Keratinocyte (primary cell): Measurements from ENCODE around the gene ZFYVE28. TPM values are rescaled to one million over a fixed set of nuclear protein-coding genes. Genes with fewer than 3 reads are reported as not detected.

ENCODE experiments used
- DNase-seq: peaks from one replicate; pipeline ENCODE4 v3.0.0-alpha.2; 2011; ENCODE audit warnings: low read depth, missing footprints, low spot score
- FAIRE-seq: peaks from 2 replicates; lab custom pipeline; 2011; peaks lifted over from hg19 to GRCh38; lab: Jason Lieb, UNC
- H2AFZ ChIP-seq: 2 replicates; pipeline ENCODE4 v1.6.0; 2012; ENCODE audit warnings: low read length, control low read depth, inconsistent platforms; ENCODE audit not compliant: control insufficient read depth
- H3K27ac ChIP-seq: 2 replicates; pipeline ENCODE4 v1.5.1; 2011; ENCODE audit warnings: low read length; ENCODE audit not compliant: control insufficient read depth, insufficient read depth
- H3K27me3 ChIP-seq: 3 replicates; pipeline ENCODE4 v1.6.0; 2011; ENCODE audit warnings: low read length; ENCODE audit not compliant: control insufficient read depth, insufficient read depth; ENCODE audit errors: extremely low read depth
- H3K36me3 ChIP-seq, 2 experiments: 2 replicates in 1 of 2; 3 replicates in 1 of 2; pipeline ENCODE4 v1.5.1; 2011; ENCODE audit warnings: low read length in 2 of 2, mild to moderate bottlenecking in 1 of 2; ENCODE audit not compliant: control insufficient read depth in 2 of 2, insufficient read depth in 2 of 2; ENCODE audit errors: extremely low read depth in 1 of 2
- H3K4me1 ChIP-seq: 3 replicates; pipeline ENCODE4 v1.5.1; 2011; ENCODE audit warnings: low read length; ENCODE audit not compliant: control insufficient read depth, insufficient read depth; ENCODE audit errors: extremely low read depth
- H3K4me2 ChIP-seq: 3 replicates; pipeline ENCODE4 v1.6.0; 2011; ENCODE audit warnings: low read depth, low read length; ENCODE audit not compliant: control insufficient read depth, insufficient read depth; ENCODE audit errors: extremely low read depth
- H3K4me3 ChIP-seq, 3 experiments: fragments of 200-600 bp in 1 of 3; sonication (generic) in 1 of 3; 2 replicates in 2 of 3; 3 replicates in 1 of 3; pipeline ENCODE4 v1.5.1; 2011 to 2016; ENCODE audit warnings: low read length in 3 of 3, mild to moderate bottlenecking in 3 of 3, control low read depth in 2 of 3, inconsistent platforms in 1 of 3, low read depth in 1 of 3, mixed read lengths in 1 of 3, mixed run types in 1 of 3, moderate library complexity in 1 of 3; ENCODE audit not compliant: control insufficient read depth in 2 of 3, insufficient read depth in 2 of 3; ENCODE audit errors: extremely low read depth in 1 of 3
- H3K79me2 ChIP-seq: 2 replicates; pipeline ENCODE4 v1.6.0; 2012; ENCODE audit warnings: low read length; ENCODE audit not compliant: control insufficient read depth, insufficient read depth
- H3K9ac ChIP-seq: 3 replicates; pipeline ENCODE4 v1.6.0; 2011; ENCODE audit warnings: low read length; ENCODE audit not compliant: control insufficient read depth, insufficient read depth; ENCODE audit errors: extremely low read depth
- H3K9me1 ChIP-seq: 3 replicates; pipeline ENCODE4 v1.6.0; 2011; ENCODE audit warnings: low read length; ENCODE audit not compliant: control insufficient read depth, insufficient read depth; ENCODE audit errors: extremely low read depth
- H3K9me3 ChIP-seq: 2 replicates; pipeline ENCODE4 v1.5.1; 2012; ENCODE audit warnings: low read depth, low read length; ENCODE audit not compliant: control insufficient read depth
- H4K20me1 ChIP-seq: 3 replicates; pipeline ENCODE4 v1.6.0; 2011; ENCODE audit warnings: low read length; ENCODE audit not compliant: control insufficient read depth, insufficient read depth; ENCODE audit errors: extremely low read depth
- EZH2 ChIP-seq: IDR thresholded peaks from one replicate; pipeline ENCODE4 v1.6.1; 2012; ENCODE audit warnings: inconsistent platforms, mild to moderate bottlenecking, low read length, moderate library complexity
- dilution Hi-C: fragments of 300-500 bp; cut with MboI; formaldehyde crosslinking; loops from one replicate; pipeline ENCODE4 v1.7.0; 2020; ENCODE audit warnings: low sequenced_read_pairs; ENCODE audit not compliant: extremely low pct_ligation_motif_present
- polyA plus RNA-seq, 5 experiments: library from polyadenylated mRNA; depleted of rRNA in 3 of 5; stranded (reverse) in 3 of 5; stranded (forward) in 1 of 5; unstranded in 1 of 5; fragments of >200 nt; gene quantifications; 1 replicate in 1 of 5; 2 replicates in 3 of 5; 3 replicates in 1 of 5; pipeline versions ENCODE4 v1.2.1 to v1.2.3, GENCODE V29; 2011 to 2012; ENCODE audit warnings: missing spikeins in 2 of 5, low read depth in 1 of 5, low replicate concordance in 1 of 5
- TF ChIP-seq, protein P1 (sequence below), 3 experiments: IDR thresholded peaks in 1 of 3; conservative IDR thresholded peaks in 1 of 3; optimal IDR thresholded peaks in 1 of 3; 2 replicates in 2 of 3; 3 replicates in 1 of 3; pipeline versions ENCODE3 to v1.5.1; 2011; ENCODE audit warnings: low read length in 3 of 3, mild to moderate bottlenecking in 3 of 3, moderate library complexity in 2 of 3, control low read depth in 1 of 3, inconsistent platforms in 1 of 3; ENCODE audit not compliant: insufficient read depth in 2 of 3; ENCODE audit errors: extremely low read depth in 1 of 3

Gene ZFYVE28
- polyA plus RNA-seq, 1 donor (not counting 4 experiments of a cell fraction or from before 2014, with no cell fraction given): 0.33 TPM

GRCh38 chr4:2428496-2429213 lies 10.2 kb upstream of the ZFYVE28 start:
- H3K79me2 ChIP-seq: no peaks in the 10 kb centered on the region
- no peak overlapping the region for H2AFZ ChIP-seq
- H4K20me1 ChIP-seq: no peaks in the 10 kb centered on the region
- dilution Hi-C loops: no loop called here
- H3K4me3 ChIP-seq: no peak overlapping the region
- H3K27ac ChIP-seq: no peak overlapping the region
- H3K36me3 ChIP-seq: no peaks in the 10 kb centered on the region
- H3K9me3 ChIP-seq: no peaks in the 10 kb centered on the region
- H3K9ac ChIP-seq: no peak overlapping the region
- no peak overlapping the region for H3K4me2 ChIP-seq
- FAIRE-seq: no peak
- no peaks in the 10 kb centered on the region for H3K9me1 ChIP-seq
- no peak for DNase-seq
- no peaks in the 10 kb centered on the region for H3K4me1 ChIP-seq
- peaks cover 3% of the 10 kb centered on the region for H3K27me3 ChIP-seq
- no peak for TF ChIP-seq EZH2
- TF ChIP-seq, protein P1, sequence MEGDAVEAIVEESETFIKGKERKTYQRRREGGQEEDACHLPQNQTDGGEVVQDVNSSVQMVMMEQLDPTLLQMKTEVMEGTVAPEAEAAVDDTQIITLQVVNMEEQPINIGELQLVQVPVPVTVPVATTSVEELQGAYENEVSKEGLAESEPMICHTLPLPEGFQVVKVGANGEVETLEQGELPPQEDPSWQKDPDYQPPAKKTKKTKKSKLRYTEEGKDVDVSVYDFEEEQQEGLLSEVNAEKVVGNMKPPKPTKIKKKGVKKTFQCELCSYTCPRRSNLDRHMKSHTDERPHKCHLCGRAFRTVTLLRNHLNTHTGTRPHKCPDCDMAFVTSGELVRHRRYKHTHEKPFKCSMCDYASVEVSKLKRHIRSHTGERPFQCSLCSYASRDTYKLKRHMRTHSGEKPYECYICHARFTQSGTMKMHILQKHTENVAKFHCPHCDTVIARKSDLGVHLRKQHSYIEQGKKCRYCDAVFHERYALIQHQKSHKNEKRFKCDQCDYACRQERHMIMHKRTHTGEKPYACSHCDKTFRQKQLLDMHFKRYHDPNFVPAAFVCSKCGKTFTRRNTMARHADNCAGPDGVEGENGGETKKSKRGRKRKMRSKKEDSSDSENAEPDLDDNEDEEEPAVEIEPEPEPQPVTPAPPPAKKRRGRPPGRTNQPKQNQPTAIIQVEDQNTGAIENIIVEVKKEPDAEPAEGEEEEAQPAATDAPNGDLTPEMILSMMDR (optimal IDR thresholded peaks at IDR 0.05 in 1 of 3, IDR thresholded peaks at IDR 0.05 in 1 of 3, conservative IDR thresholded peaks at IDR 0.05 in 1 of 3; ENCODE audit: extremely low read depth in 1 of 3, insufficient read depth in 2 of 3, low read length in 3 of 3): no peak

- no peak overlapping the region for H2AFZ ChIP-seq
These were observed 9.2 kb upstream of the ZFYVE28 start for GRCh38 chr4:2427383-2428334.

More at GRCh38 chr4:2427383-2428334, 9.2 kb upstream of the ZFYVE28 start:
- Histone ChIP-seq H3K27ac (no peak overlapping the region), H3K4me1 (no peaks in the 10 kb centered on the region), H4K20me1 (no peaks in the 10 kb centered on the region), H3K36me3 (no peaks in the 10 kb centered on the region), H3K9ac (no peak overlapping the region), H3K79me2 (no peaks in the 10 kb centered on the region), H3K4me2 (no peak overlapping the region), H3K4me3 (no peak overlapping the region), H3K27me3 (peaks cover 13% of the 10 kb centered on the region), H3K9me3 (no peaks in the 10 kb centered on the region), H3K9me1 (no peaks in the 10 kb centered on the region)
- DNase-seq: no peak
- no peak for FAIRE-seq
- dilution Hi-C loops: no loop called here
- TF ChIP-seq, protein P1 (optimal IDR thresholded peaks at IDR 0.05 in 1 of 3, IDR thresholded peaks at IDR 0.05 in 1 of 3, conservative IDR thresholded peaks at IDR 0.05 in 1 of 3; ENCODE audit: extremely low read depth in 1 of 3, insufficient read depth in 2 of 3, low read length in 3 of 3): no peak
- no peak for TF ChIP-seq EZH2
